Measurements from ENCODE around the gene PLD3. TPM values are rescaled to one million over a fixed set of nuclear protein-coding genes. Genes with fewer than 3 reads are reported as not detected.

The PLD3 gene
- total and polyA plus RNA-seq, 2 donors (not counting 1 experiment from before 2014, with no cell fraction given), result 208 to 230 TPM

DNA sequence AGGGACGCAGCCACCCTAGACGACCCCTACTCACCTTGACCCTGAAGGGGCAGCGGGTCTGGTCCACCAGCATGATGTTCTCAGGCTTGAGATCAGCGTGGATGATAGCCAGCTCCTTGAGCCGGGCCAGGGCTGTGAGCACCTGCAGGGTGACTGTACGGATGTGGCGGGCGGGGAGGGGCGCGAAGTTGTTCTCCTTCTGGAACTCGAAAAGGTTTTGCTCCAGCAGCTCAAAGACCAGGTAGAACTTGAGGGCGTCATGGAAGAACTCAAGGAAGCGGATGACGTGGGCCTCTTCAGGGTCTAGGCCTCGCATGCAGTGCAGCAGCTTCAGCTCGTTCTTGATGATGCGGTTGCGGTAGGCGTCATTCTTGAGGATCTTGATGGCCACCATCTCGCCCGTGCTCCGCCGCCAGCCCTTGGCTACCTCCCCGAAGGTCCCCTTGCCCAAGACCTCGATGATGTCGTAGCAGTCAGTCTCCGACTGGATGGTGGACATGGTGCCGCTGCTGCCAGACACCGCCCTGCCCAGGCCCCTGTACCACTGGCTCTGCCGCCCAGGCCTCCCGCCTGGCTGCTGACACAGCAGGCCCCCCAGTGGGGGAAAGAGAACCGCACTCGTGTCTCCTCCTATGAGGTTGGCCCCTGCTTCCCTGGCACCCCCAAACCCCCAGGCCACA is 41.0 kb downstream of the PLD3 start:
- no peaks in the 10 kb centered on the region for H3K36me3 ChIP-seq (ENCODE audit: control insufficient read depth, insufficient read depth, low read length)
- H3K27ac ChIP-seq (ENCODE audit: insufficient read depth, low read length), result no peak overlapping the region
- no peaks in the 10 kb centered on the region for H3K4me1 ChIP-seq (ENCODE audit: control insufficient read depth, extremely low read depth, insufficient read depth, low read length)
- no peaks in the 10 kb centered on the region for H4K20me1 ChIP-seq (ENCODE audit: control insufficient read depth, extremely low read depth, insufficient read depth, low read length)
- no peak overlapping the region for H2AFZ ChIP-seq (ENCODE audit: low read length)
- H3K9ac ChIP-seq (ENCODE audit: insufficient read depth, low read length), result no peak overlapping the region
- no peaks in the 10 kb centered on the region for H3K27me3 ChIP-seq (ENCODE audit: control insufficient read depth, insufficient read depth, low read length)
- no peaks in the 10 kb centered on the region for H3K79me2 ChIP-seq (ENCODE audit: control insufficient read depth, insufficient read depth, low read length)
- no peak overlapping the region for H3K4me2 ChIP-seq (ENCODE audit: extremely low read depth, insufficient read depth, low read length)
- H3K4me3 ChIP-seq (replicated peaks in 1 of 4; ENCODE audit: control extremely low read depth in 1 of 4, insufficient read depth in 1 of 4, low read depth in 3 of 4, low read length in 4 of 4), result no peak overlapping the region
- no peaks in the 10 kb centered on the region for H3K9me3 ChIP-seq (ENCODE audit: control insufficient read depth, insufficient read depth, low read depth, low read length)
- TF ChIP-seq, protein P1, sequence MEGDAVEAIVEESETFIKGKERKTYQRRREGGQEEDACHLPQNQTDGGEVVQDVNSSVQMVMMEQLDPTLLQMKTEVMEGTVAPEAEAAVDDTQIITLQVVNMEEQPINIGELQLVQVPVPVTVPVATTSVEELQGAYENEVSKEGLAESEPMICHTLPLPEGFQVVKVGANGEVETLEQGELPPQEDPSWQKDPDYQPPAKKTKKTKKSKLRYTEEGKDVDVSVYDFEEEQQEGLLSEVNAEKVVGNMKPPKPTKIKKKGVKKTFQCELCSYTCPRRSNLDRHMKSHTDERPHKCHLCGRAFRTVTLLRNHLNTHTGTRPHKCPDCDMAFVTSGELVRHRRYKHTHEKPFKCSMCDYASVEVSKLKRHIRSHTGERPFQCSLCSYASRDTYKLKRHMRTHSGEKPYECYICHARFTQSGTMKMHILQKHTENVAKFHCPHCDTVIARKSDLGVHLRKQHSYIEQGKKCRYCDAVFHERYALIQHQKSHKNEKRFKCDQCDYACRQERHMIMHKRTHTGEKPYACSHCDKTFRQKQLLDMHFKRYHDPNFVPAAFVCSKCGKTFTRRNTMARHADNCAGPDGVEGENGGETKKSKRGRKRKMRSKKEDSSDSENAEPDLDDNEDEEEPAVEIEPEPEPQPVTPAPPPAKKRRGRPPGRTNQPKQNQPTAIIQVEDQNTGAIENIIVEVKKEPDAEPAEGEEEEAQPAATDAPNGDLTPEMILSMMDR (conservative IDR thresholded peaks at IDR 0.05 in 1 of 2, IDR thresholded peaks at IDR 0.05 in 1 of 2; ENCODE audit: low read depth in 1 of 2, low read length in 2 of 2), result no peak
- no peak for TF ChIP-seq EZH2 (IDR thresholded peaks at IDR 0.05; ENCODE audit: low read length, missing control alignments)
- no peak for DNase-seq (ENCODE audit: low read depth in 2 of 2)

DNA sequence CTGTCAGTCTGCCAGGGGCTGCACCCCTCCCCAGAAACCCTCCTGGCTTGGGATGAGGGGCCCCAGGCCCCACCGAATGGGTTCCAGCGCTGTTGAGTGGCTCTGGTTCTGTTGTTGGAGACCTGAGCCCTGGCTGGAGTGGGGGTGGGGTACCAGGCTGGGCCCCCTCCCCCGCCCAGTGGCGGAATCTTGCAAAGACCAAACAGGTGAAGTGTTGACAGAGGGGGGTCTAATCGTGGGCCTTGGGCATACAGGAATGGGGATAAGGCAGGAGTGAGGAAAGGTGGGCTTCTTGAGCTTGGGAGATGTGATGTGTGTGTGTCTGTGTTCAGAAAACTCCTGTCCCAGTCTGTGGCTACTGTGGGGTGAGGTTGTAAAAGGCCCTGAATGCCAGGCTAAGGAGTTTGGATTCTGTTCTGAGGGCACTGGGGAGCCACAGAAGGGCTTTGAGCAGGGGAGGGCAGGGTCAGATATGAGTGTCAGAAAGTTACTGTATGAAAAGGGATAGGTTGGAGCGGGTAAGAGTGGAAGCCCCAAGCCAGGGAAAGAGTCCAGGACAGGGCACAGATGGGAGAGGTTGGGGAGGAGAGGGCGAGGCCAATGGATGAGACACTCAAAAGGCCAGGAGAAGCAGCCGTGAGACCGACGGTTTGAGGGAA is 41.7 kb downstream of the PLD3 start, which contains the start of gene HIPK4:
Gene HIPK4 (minus strand): TSS at position 98 of the 659 bp plus-strand sequence. CDS start 279 bp downstream, outside the sequence.
- Histone ChIP-seq H4K20me1 (ENCODE audit: control insufficient read depth, extremely low read depth, insufficient read depth, low read length) (no peaks in the 10 kb centered on the region), H3K27me3 (ENCODE audit: control insufficient read depth, insufficient read depth, low read length) (no peaks in the 10 kb centered on the region), H3K4me3 (replicated peaks in 1 of 4; ENCODE audit: control extremely low read depth in 1 of 4, insufficient read depth in 1 of 4, low read depth in 3 of 4, low read length in 4 of 4) (no peak within 1 kb of the TSS), H3K9ac (ENCODE audit: insufficient read depth, low read length) (no peak within 1 kb of the TSS), H3K4me1 (ENCODE audit: control insufficient read depth, extremely low read depth, insufficient read depth, low read length) (no peaks in the 10 kb centered on the region), H3K4me2 (ENCODE audit: extremely low read depth, insufficient read depth, low read length) (no peak within 1 kb of the TSS), H2AFZ (ENCODE audit: low read length) (no peak within 1 kb of the TSS), H3K36me3 (ENCODE audit: control insufficient read depth, insufficient read depth, low read length) (no peaks in the 10 kb centered on the region), H3K27ac (ENCODE audit: insufficient read depth, low read length) (no peak within 1 kb of the TSS), H3K9me3 (ENCODE audit: control insufficient read depth, insufficient read depth, low read depth, low read length) (no peaks in the 10 kb centered on the region), H3K79me2 (ENCODE audit: control insufficient read depth, insufficient read depth, low read length) (no peaks in the 10 kb centered on the region)
- DNase-seq (ENCODE audit: low read depth in 2 of 2), result no peak
- TF ChIP-seq, protein P1 (conservative IDR thresholded peaks at IDR 0.05 in 1 of 2, IDR thresholded peaks at IDR 0.05 in 1 of 2; ENCODE audit: low read depth in 1 of 2, low read length in 2 of 2), result no peak
- no peak for TF ChIP-seq EZH2 (IDR thresholded peaks at IDR 0.05; ENCODE audit: low read length, missing control alignments)

DNA sequence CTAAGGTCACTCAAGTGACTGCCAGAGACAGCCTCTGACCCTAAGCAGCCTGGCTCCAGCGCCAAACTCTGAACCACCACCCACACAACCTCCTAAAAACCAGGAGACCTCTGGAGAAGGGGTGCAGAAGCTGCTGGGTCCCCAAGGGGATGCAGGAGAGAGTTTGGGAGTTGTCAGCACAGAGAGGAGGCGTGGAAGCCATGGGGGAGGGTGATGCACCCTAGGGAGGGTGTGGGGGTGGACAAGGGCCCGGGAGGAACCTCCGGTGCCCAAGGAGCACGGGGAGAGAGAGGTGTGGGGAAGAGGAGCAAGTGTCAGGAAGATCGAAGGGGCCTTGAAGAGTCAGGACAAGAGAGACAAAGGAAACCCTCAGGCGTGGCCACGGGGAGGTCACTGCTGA is 43.6 kb downstream of the PLD3 start:
- H3K4me2 ChIP-seq (ENCODE audit: extremely low read depth, insufficient read depth, low read length), result no peak overlapping the region
- no peaks in the 10 kb centered on the region for H3K27me3 ChIP-seq (ENCODE audit: control insufficient read depth, insufficient read depth, low read length)
- H3K9ac ChIP-seq (ENCODE audit: insufficient read depth, low read length), result no peak overlapping the region
- H3K36me3 ChIP-seq (ENCODE audit: control insufficient read depth, insufficient read depth, low read length), result no peaks in the 10 kb centered on the region
- H3K4me1 ChIP-seq (ENCODE audit: control insufficient read depth, extremely low read depth, insufficient read depth, low read length), result no peaks in the 10 kb centered on the region
- no peak for DNase-seq (ENCODE audit: low read depth in 2 of 2)
- H3K27ac ChIP-seq (ENCODE audit: insufficient read depth, low read length), result no peak overlapping the region
- TF ChIP-seq EZH2 (IDR thresholded peaks at IDR 0.05; ENCODE audit: low read length, missing control alignments), result no peak
- no peak overlapping the region for H2AFZ ChIP-seq (ENCODE audit: low read length)
- no peak overlapping the region for H3K4me3 ChIP-seq (replicated peaks in 1 of 4; ENCODE audit: control extremely low read depth in 1 of 4, insufficient read depth in 1 of 4, low read depth in 3 of 4, low read length in 4 of 4)
- no peaks in the 10 kb centered on the region for H4K20me1 ChIP-seq (ENCODE audit: control insufficient read depth, extremely low read depth, insufficient read depth, low read length)
- no peaks in the 10 kb centered on the region for H3K9me3 ChIP-seq (ENCODE audit: control insufficient read depth, insufficient read depth, low read depth, low read length)
- H3K79me2 ChIP-seq (ENCODE audit: control insufficient read depth, insufficient read depth, low read length), result no peaks in the 10 kb centered on the region

Measured in fibroblast of lung (primary cell).